Activated CD8-positive, alpha-beta T cell treated with anti-CD3 and anti-CD28 coated beads for 36 hours (primary cell): Measurements from ENCODE around the gene BCL2. TPM values are rescaled to one million over a fixed set of nuclear protein-coding genes. Genes with fewer than 3 reads are reported as not detected.

Experiments used
- ATAC-seq: fragments of 200-7000 bp; cut with Tn5 transposase; one replicate; pipeline ENCODE4 v1.10.0; 2021; ENCODE audit warnings: mild to moderate bottlenecking, moderate library complexity
- CTCF ChIA-PET: fragments of 350-600 bp; sonication (Branson Sonifier 250); formaldehyde crosslinking; loops from one replicate; lab custom pipeline; 2021; ENCODE audit warnings: antibody characterized with exemption; lab: Charles Lee
- POLR2A ChIA-PET: fragments of 350-600 bp; sonication (Branson Sonifier 250); formaldehyde crosslinking; loops from one replicate; lab custom pipeline; 2021; ENCODE audit warnings: antibody characterized with exemption; lab: Charles Lee
- DNase-seq: peaks from one replicate; pipeline ENCODE4 v3.0.0-alpha.2; 2020
- H3K27ac Mint-ChIP-seq: one replicate; pipeline ENCODE4 v1.8.0; 2021; ENCODE audit warnings: mild to moderate bottlenecking, mixed read lengths
- H3K27me3 Mint-ChIP-seq: one replicate; pipeline ENCODE4 v1.8.0; 2021; ENCODE audit warnings: mixed read lengths
- H3K36me3 Mint-ChIP-seq: one replicate; pipeline ENCODE4 v1.8.0; 2021; ENCODE audit warnings: low read depth, mixed read lengths
- H3K4me1 Mint-ChIP-seq: one replicate; pipeline ENCODE4 v1.8.0; 2021; ENCODE audit warnings: low read depth, mixed read lengths
- H3K4me3 Mint-ChIP-seq: one replicate; pipeline ENCODE4 v1.8.0; 2021; ENCODE audit warnings: mild to moderate bottlenecking, moderate library complexity, mixed read lengths
- H3K9me3 Mint-ChIP-seq: one replicate; pipeline ENCODE4 v1.8.0; 2021; ENCODE audit warnings: mixed read lengths
- CTCF ChIP-seq: fragments of 200-600 bp; IDR thresholded peaks from one replicate; pipeline ENCODE4 v1.8.0; 2022; ENCODE audit warnings: antibody characterized with exemption, mild to moderate bottlenecking
- intact Hi-C: fragments of 100-400 bp; cut with micrococcal nuclease; formaldehyde crosslinking; loops from one replicate; pipeline ENCODE4 v1.10.0; 2022
- total RNA-seq, 2 experiments: library from RNA; stranded (reverse); gene quantifications; one replicate each; pipeline ENCODE4 v1.2.3, GENCODE V29; 2021

BCL2 gene
- total RNA-seq, 2 experiments from 2014 or later: 104 to 107 TPM

GRCh38 chr18:63089041-63089440 lies 230.5 kb downstream of the BCL2 start:
- intact Hi-C loops: no loop called here
- Mint-ChIP-seq H3K4me1 (no peaks in the 10 kb centered on the region), H3K27me3 (peaks cover 1% of the 10 kb centered on the region), H3K36me3 (no peaks in the 10 kb centered on the region), H3K27ac (no peak overlapping the region), H3K4me3 (no peak overlapping the region), H3K9me3 (no peaks in the 10 kb centered on the region)
- ATAC-seq (no peak), DNase-seq (no peak)
- CTCF ChIA-PET: no interaction called here
- POLR2A ChIA-PET: no interaction called here
- TF ChIP-seq CTCF: no peak

GRCh38 chr18:63088262-63088661 lies 231.3 kb downstream of the BCL2 start:
- CTCF ChIA-PET: no interaction called here
- Mint-ChIP-seq H3K4me1 (no peaks in the 10 kb centered on the region), H3K27me3 (peaks cover 1% of the 10 kb centered on the region), H3K36me3 (no peaks in the 10 kb centered on the region), H3K27ac (no peak overlapping the region), H3K9me3 (no peaks in the 10 kb centered on the region), H3K4me3 (no peak overlapping the region)
- ATAC-seq (no peak), DNase-seq (no peak)
- no peak for TF ChIP-seq CTCF
- intact Hi-C loops: no loop called here
- POLR2A ChIA-PET: interaction anchor here (0.7 to 1.0 kb wide), 3 partner anchors 11 to 33 kb away, joined by 3 to 4 read pairs (median 3); no protein-coding TSS in a partner anchor

GRCh38 chr18:63087421-63088230 lies 231.9 kb downstream of the BCL2 start:
- CTCF ChIA-PET: no interaction called here
- DNase-seq (no peak), ATAC-seq (no peak)
- no peaks in the 10 kb centered on the region for H3K4me1 Mint-ChIP-seq
- POLR2A ChIA-PET: interaction anchor here (0.7 to 1.0 kb wide), 3 partner anchors 12 to 32 kb away, joined by 3 to 4 read pairs (median 3); no protein-coding TSS in a partner anchor
- no peak for TF ChIP-seq CTCF
- intact Hi-C loops: no loop called here
- H3K4me3 Mint-ChIP-seq: no peak overlapping the region
- H3K27ac Mint-ChIP-seq: no peak overlapping the region
- peaks cover 1% of the 10 kb centered on the region for H3K27me3 Mint-ChIP-seq
- H3K36me3 Mint-ChIP-seq: no peaks in the 10 kb centered on the region
- H3K9me3 Mint-ChIP-seq: no peaks in the 10 kb centered on the region

GRCh38 chr18:63085611-63086010 lies 234.0 kb downstream of the BCL2 start:
- CTCF ChIA-PET: interaction anchor here (1.3 kb wide), 1 partner anchor 34 kb away, joined by 4 read pairs; no protein-coding TSS in a partner anchor
- H3K27me3 Mint-ChIP-seq: peaks cover 1% of the 10 kb centered on the region
- H3K27ac Mint-ChIP-seq: no peak overlapping the region
- intact Hi-C loops: no loop called here
- ATAC-seq (no peak), DNase-seq (no peak)
- H3K4me1 Mint-ChIP-seq: no peaks in the 10 kb centered on the region
- H3K36me3 Mint-ChIP-seq: no peaks in the 10 kb centered on the region
- H3K9me3 Mint-ChIP-seq: peaks cover 2% of the 10 kb centered on the region
- H3K4me3 Mint-ChIP-seq: no peak overlapping the region
- TF ChIP-seq CTCF: no peak
- POLR2A ChIA-PET: no interaction called here

- Mint-ChIP-seq H3K4me3 (no peak overlapping the region), H3K27ac (no peak overlapping the region), H3K27me3 (no peaks in the 10 kb centered on the region), H3K9me3 (peaks cover 8% of the 10 kb centered on the region), H3K4me1 (no peaks in the 10 kb centered on the region), H3K36me3 (no peaks in the 10 kb centered on the region)
- CTCF ChIA-PET: interaction anchor here (1.1 kb wide), 1 partner anchor 10 kb away, joined by 4 read pairs; no protein-coding TSS in a partner anchor
- DNase-seq (no peak), ATAC-seq (no peak)
- intact Hi-C loops: no loop called here
- POLR2A ChIA-PET: no interaction called here
- no peak for TF ChIP-seq CTCF
These were observed 235.3 kb downstream of the BCL2 start for GRCh38 chr18:63084219-63084618.
